SK-N-SH (cell line): ENCODE results near the gene MLIP. TPM values are rescaled to one million over a fixed set of nuclear protein-coding genes. Genes with fewer than 3 reads are reported as not detected.

Experiments used
- CTCF ChIA-PET: fragments of 300-600, 350-600 bp; formaldehyde crosslinking; extraction: SDS; loops from one replicate; lab custom pipeline; 2021; lab: Yijun Ruan, JAX
- POLR2A ChIA-PET: fragments of 350-600 bp; sonication (Branson Sonifier 250); formaldehyde crosslinking; extraction: SDS; loops from one replicate; lab custom pipeline; 2020; ENCODE audit warnings: antibody characterized with exemption, inconsistent platforms; lab: Yijun Ruan, JAX
- DNase-seq: peaks from one replicate; pipeline ENCODE4 v3.0.0; 2012
- H2AFZ ChIP-seq: fragments of 200-600 bp; sonication (generic); 2 replicates; pipeline ENCODE4 v1.8.1; 2016; ENCODE audit warnings: antibody characterized with exemption, mild to moderate bottlenecking, low read depth
- H3F3A ChIP-seq: fragments of 200-600 bp; sonication (generic); replicated peaks from 2 replicates; pipeline ENCODE3; 2016; ENCODE audit warnings: antibody characterized with exemption, mild to moderate bottlenecking; ENCODE audit not compliant: insufficient read depth
- H3K27ac ChIP-seq, 2 experiments: fragments of 200-500 bp in 1 of 2; fragments of 200-600 bp in 1 of 2; sonication (Bioruptor generic) in 1 of 2; sonication (generic), shearing (Covaris generic) in 1 of 2; 2 replicates each; pipeline versions ENCODE4 v1.5.1 to v1.6.1; 2014 to 2016; ENCODE audit warnings: low read depth in 2 of 2, inconsistent platforms in 1 of 2, low read length in 1 of 2, mild to moderate bottlenecking in 1 of 2, mixed read lengths in 1 of 2
- H3K27me3 ChIP-seq: fragments of 200-600 bp; sonication (generic), shearing (Covaris generic); 2 replicates; pipeline ENCODE4 v1.6.1; 2016; ENCODE audit warnings: mixed run types; ENCODE audit not compliant: insufficient read depth
- H3K36me3 ChIP-seq, 2 experiments: fragments of 200-500 bp in 1 of 2; fragments of 200-600 bp in 1 of 2; sonication (Bioruptor generic) in 1 of 2; sonication (generic) in 1 of 2; replicated peaks in 1 of 2; 2 replicates each; pipeline versions ENCODE3 to v1.5.1; 2014 to 2016; ENCODE audit warnings: low read length in 1 of 2, mild to moderate bottlenecking in 1 of 2; ENCODE audit not compliant: insufficient read depth in 2 of 2, control insufficient read depth in 1 of 2
- H3K4me1 ChIP-seq, 2 experiments: fragments of 200-500 bp in 1 of 2; fragments of 200-600 bp in 1 of 2; sonication (Bioruptor generic) in 1 of 2; sonication (generic), shearing (Covaris generic) in 1 of 2; 2 replicates each; pipeline versions ENCODE4 v1.5.1 to v1.6.1; 2014 to 2016; ENCODE audit warnings: low read depth in 1 of 2, low read length in 1 of 2, mixed run types in 1 of 2; ENCODE audit not compliant: insufficient read depth in 2 of 2, control insufficient read depth in 1 of 2
- H3K4me2 ChIP-seq: fragments of 200-600 bp; sonication (generic), shearing (Covaris generic); 2 replicates; pipeline ENCODE4 v1.6.1; 2017; ENCODE audit warnings: mixed run types
- H3K4me3 ChIP-seq, 2 experiments: fragments of 200-500 bp in 1 of 2; fragments of 200-600 bp in 1 of 2; sonication (Bioruptor generic) in 1 of 2; sonication (generic), shearing (Covaris generic) in 1 of 2; 2 replicates each; pipeline versions ENCODE4 v1.5.1 to v1.8.1; 2014 to 2016; ENCODE audit warnings: low read depth in 2 of 2, inconsistent platforms in 1 of 2, low read length in 1 of 2, mild to moderate bottlenecking in 1 of 2, mixed read lengths in 1 of 2, moderate library complexity in 1 of 2
- H3K79me2 ChIP-seq: fragments of 200-600 bp; sonication (generic); 2 replicates; pipeline ENCODE4 v1.8.1; 2017; ENCODE audit warnings: mild to moderate bottlenecking; ENCODE audit not compliant: insufficient read depth
- H3K9ac ChIP-seq: fragments of 200-600 bp; sonication (generic); 2 replicates; pipeline ENCODE4 v1.6.1; 2017; ENCODE audit warnings: mixed run types
- H3K9me2 ChIP-seq: fragments of 200-600 bp; sonication (generic); 2 replicates; pipeline ENCODE4 v1.6.1; 2017; ENCODE audit warnings: mixed run types
- H3K9me3 ChIP-seq: fragments of 200-600 bp; sonication (generic); 2 replicates; pipeline ENCODE4 v1.6.1; 2017; ENCODE audit warnings: mixed run types, mild to moderate bottlenecking, moderate library complexity
- H4K20me1 ChIP-seq: fragments of 200-600 bp; sonication (generic); 2 replicates; pipeline ENCODE4 v1.6.1; 2017; ENCODE audit warnings: mild to moderate bottlenecking, mixed run types; ENCODE audit not compliant: insufficient read depth
- ELF1 ChIP-seq: IDR thresholded peaks from 2 replicates; pipeline ENCODE4 v1.4.0; 2012
- EP300 ChIP-seq, 2 experiments: IDR thresholded peaks; 2 replicates each; pipeline versions ENCODE4 v1.4.0 to v1.6.1; 2012; ENCODE audit warnings: borderline replicate concordance in 1 of 2, low read depth in 1 of 2, low read length in 1 of 2
- EZH2phosphoT487 ChIP-seq: fragments of 200-600 bp; sonication (generic); IDR thresholded peaks from 2 replicates; pipeline ENCODE4 v1.6.1; 2017; ENCODE audit warnings: low read depth, mixed run types, mild to moderate bottlenecking, antibody characterized with exemption, moderate library complexity, borderline replicate concordance
- JUND ChIP-seq: IDR thresholded peaks from 2 replicates; pipeline ENCODE4 v1.4.0; 2012
- MEF2A ChIP-seq: IDR thresholded peaks from 2 replicates; pipeline ENCODE4 v1.4.0; 2012; ENCODE audit warnings: low read depth, borderline replicate concordance
- MXI1 ChIP-seq: IDR thresholded peaks from 2 replicates; pipeline ENCODE4 v1.6.1; 2012; ENCODE audit warnings: mild to moderate bottlenecking, low read depth, low read length, improper control_type of control experiment
- RAD21 ChIP-seq: IDR thresholded peaks from 2 replicates; pipeline ENCODE4 v1.6.1; 2012; ENCODE audit warnings: mild to moderate bottlenecking, low read length
- RXRA ChIP-seq: IDR thresholded peaks from 2 replicates; pipeline ENCODE4 v1.4.0; 2012; ENCODE audit warnings: low read depth, mild to moderate bottlenecking, borderline replicate concordance
- SMC3 ChIP-seq: IDR thresholded peaks from 2 replicates; pipeline ENCODE4 v1.6.1; 2012; ENCODE audit warnings: low read depth, low read length, improper control_type of control experiment
- WGBS: methylation state at CpG from one replicate; pipeline ENCODE4 v1.1.6; 2017; ENCODE audit warnings: low lambda C conversion rate; 5-methylcytosine and 5-hydroxymethylcytosine counted together
- polyA plus RNA-seq, 3 experiments: library from polyadenylated mRNA; depleted of rRNA; stranded (reverse); fragments of >200 nt; gene quantifications; 2 replicates each; pipeline ENCODE4 v1.2.3, GENCODE V29; 2012
- TF ChIP-seq, protein P1 (sequence below): fragments of 150-350 bp; IDR thresholded peaks from 2 replicates; pipeline ENCODE4 v1.6.1; 2016; ENCODE audit warnings: mild to moderate bottlenecking, low read depth, low read length
- TF ChIP-seq, protein P2 (sequence below): IDR thresholded peaks from 2 replicates; pipeline ENCODE4; 2012
- TF ChIP-seq, protein P3 (sequence below): IDR thresholded peaks from 2 replicates; pipeline ENCODE4 v1.6.1; 2012; ENCODE audit warnings: mild to moderate bottlenecking, low read depth, low read length, moderate library complexity
- TF ChIP-seq, protein P4 (sequence below): IDR thresholded peaks from 2 replicates; pipeline ENCODE4 v1.4.0; 2012; ENCODE audit warnings: low read depth, borderline replicate concordance

The MLIP gene
- polyA plus RNA-seq, 1 of the 3 experiments (the other 2 are of a cell fraction): not detected

DNA sequence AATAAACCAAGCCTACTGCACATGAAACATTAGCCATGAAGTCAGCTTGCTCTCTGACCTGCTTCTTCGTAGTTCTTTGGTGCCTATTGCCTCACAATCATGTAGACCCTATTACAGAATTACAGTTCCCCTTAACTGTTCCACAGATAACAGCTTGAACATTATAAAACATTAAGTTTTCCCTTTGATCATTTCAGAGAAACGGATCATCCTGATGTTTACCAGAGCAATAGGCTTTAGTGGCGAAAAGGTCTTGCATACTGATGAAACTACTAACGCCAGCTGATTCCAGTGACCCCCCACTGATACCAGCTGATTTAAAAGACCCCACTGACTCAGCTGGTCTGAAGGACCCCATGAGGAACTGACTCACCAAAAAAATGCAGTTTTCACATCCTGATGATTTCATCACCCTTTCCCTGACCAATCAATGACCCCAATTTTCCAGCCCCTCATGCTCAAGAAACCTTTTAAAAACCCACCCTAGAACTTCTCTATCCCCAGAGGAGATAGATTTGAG lies 39.4 kb upstream of the MLIP start (continued):
- TF ChIP-seq, protein P1, sequence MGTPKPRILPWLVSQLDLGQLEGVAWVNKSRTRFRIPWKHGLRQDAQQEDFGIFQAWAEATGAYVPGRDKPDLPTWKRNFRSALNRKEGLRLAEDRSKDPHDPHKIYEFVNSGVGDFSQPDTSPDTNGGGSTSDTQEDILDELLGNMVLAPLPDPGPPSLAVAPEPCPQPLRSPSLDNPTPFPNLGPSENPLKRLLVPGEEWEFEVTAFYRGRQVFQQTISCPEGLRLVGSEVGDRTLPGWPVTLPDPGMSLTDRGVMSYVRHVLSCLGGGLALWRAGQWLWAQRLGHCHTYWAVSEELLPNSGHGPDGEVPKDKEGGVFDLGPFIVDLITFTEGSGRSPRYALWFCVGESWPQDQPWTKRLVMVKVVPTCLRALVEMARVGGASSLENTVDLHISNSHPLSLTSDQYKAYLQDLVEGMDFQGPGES: no peak
- no peak for TF ChIP-seq SMC3
- TF ChIP-seq, protein P2, sequence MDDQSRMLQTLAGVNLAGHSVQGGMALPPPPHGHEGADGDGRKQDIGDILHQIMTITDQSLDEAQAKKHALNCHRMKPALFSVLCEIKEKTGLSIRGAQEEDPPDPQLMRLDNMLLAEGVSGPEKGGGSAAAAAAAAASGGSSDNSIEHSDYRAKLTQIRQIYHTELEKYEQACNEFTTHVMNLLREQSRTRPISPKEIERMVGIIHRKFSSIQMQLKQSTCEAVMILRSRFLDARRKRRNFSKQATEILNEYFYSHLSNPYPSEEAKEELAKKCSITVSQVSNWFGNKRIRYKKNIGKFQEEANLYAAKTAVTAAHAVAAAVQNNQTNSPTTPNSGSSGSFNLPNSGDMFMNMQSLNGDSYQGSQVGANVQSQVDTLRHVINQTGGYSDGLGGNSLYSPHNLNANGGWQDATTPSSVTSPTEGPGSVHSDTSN: no peak

DNA sequence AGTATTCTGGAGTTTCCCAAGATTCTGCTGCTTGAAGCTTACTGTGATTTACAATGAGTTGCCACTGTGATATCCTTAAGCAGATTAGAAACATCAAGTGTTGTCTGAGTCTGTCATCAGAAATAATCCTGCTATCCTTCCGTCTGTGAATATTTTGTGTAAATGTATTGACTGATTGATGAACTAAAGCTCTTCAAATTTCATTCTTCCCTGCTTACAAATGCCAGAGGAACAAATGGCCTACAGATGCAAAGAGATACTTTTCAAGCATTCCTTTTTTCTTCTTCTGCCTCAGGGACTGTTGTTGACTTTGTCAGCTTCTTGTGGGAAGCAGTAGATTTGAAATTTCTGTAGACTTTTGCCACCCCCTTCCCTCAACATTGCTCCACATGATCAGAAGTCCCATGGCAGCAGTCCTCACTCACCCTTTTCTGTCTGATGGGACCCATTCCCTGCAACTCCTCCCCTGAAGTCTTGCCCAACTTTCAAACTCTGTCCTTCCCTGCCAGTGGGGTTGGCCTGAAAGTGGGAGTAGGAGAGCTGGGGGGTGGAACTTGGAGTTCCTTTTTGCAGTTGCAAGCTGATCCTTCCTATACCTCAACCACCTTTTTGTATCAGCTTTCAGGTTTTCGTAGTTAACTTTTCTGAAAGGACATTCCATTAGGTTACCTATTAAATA lies 38.5 kb upstream of the MLIP start:
- no peaks in the 10 kb centered on the region for H3K79me2 ChIP-seq
- TF ChIP-seq EP300 (IDR thresholded peaks at IDR 0.05; ENCODE audit: borderline replicate concordance in 1 of 2, low read depth in 1 of 2, low read length in 1 of 2) (no peak), RXRA (no peak), MXI1 (no peak), ELF1 (no peak), MEF2A (no peak), RAD21 (no peak), JUND (no peak), EZH2phosphoT487 (no peak)
- TF ChIP-seq, protein P3, sequence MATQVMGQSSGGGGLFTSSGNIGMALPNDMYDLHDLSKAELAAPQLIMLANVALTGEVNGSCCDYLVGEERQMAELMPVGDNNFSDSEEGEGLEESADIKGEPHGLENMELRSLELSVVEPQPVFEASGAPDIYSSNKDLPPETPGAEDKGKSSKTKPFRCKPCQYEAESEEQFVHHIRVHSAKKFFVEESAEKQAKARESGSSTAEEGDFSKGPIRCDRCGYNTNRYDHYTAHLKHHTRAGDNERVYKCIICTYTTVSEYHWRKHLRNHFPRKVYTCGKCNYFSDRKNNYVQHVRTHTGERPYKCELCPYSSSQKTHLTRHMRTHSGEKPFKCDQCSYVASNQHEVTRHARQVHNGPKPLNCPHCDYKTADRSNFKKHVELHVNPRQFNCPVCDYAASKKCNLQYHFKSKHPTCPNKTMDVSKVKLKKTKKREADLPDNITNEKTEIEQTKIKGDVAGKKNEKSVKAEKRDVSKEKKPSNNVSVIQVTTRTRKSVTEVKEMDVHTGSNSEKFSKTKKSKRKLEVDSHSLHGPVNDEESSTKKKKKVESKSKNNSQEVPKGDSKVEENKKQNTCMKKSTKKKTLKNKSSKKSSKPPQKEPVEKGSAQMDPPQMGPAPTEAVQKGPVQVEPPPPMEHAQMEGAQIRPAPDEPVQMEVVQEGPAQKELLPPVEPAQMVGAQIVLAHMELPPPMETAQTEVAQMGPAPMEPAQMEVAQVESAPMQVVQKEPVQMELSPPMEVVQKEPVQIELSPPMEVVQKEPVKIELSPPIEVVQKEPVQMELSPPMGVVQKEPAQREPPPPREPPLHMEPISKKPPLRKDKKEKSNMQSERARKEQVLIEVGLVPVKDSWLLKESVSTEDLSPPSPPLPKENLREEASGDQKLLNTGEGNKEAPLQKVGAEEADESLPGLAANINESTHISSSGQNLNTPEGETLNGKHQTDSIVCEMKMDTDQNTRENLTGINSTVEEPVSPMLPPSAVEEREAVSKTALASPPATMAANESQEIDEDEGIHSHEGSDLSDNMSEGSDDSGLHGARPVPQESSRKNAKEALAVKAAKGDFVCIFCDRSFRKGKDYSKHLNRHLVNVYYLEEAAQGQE: no peak
- TF ChIP-seq, protein P4, sequence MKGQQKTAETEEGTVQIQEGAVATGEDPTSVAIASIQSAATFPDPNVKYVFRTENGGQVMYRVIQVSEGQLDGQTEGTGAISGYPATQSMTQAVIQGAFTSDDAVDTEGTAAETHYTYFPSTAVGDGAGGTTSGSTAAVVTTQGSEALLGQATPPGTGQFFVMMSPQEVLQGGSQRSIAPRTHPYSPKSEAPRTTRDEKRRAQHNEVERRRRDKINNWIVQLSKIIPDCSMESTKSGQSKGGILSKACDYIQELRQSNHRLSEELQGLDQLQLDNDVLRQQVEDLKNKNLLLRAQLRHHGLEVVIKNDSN: no peak
- TF ChIP-seq, all 33 proteins: peak for 0
- Histone ChIP-seq H3K4me1 (no peaks in the 10 kb centered on the region; a peak in 1 of 4 replicates), H4K20me1 (no peaks in the 10 kb centered on the region), H3K9ac (no peak overlapping the region), H3K27me3 (peaks cover 5% of the 10 kb centered on the region; the same call in 1 of the 2 replicates), H3K27ac (no peak overlapping the region; a peak in 1 of 4 replicates), H3F3A (no peaks in the 10 kb centered on the region), H3K36me3 (no peaks in the 10 kb centered on the region), H2AFZ (no peak overlapping the region), H3K4me3 (no peak overlapping the region), H3K9me2 (no peaks in the 10 kb centered on the region; the same call in 1 of the 2 replicates), H3K9me3 (no peaks in the 10 kb centered on the region), H3K4me2 (no peak overlapping the region)
- DNase-seq: no peak
- 6% methylated on average over 2 of the region's 2 CpGs for WGBS
- POLR2A ChIA-PET: no interaction called here
- CTCF ChIA-PET: interaction anchor here (0.6 kb wide), 1 partner anchor 75 kb away, joined by 3 read pairs; no protein-coding TSS in a partner anchor
